Spleen (tissue), 11 donors: ENCODE results near the gene EXOSC7. TPM values are rescaled to one million over a fixed set of nuclear protein-coding genes. Genes with fewer than 3 reads are reported as not detected.

Source experiments
- DNase-seq: peaks from one replicate; pipeline ENCODE4 v3.0.0-alpha.2; 2020
- H3K27ac ChIP-seq, 8 donors: fragments of 200-600 bp; sonication (generic) in 7 of 8; 1 replicate in 4 of 8; 2 replicates in 4 of 8; pipeline versions ENCODE4 v1.5.0 to v1.8.0; 2016 to 2021; ENCODE audit warnings: inconsistent platforms in 4 of 8, mild to moderate bottlenecking in 4 of 8, moderate library complexity in 1 of 8
- H3K27me3 ChIP-seq, 7 donors: fragments of 200-600 bp; sonication (generic) in 6 of 7; replicated peaks in 1 of 7; 1 replicate in 4 of 7; 2 replicates in 3 of 7; pipeline versions ENCODE4 v1.5.0 to v1.8.0; 2016 to 2021; ENCODE audit warnings: inconsistent platforms in 3 of 7, mild to moderate bottlenecking in 1 of 7
- H3K36me3 ChIP-seq, 6 donors: fragments of 200-600 bp; sonication (generic) in 5 of 6; 1 replicate in 4 of 6; 2 replicates in 2 of 6; pipeline versions ENCODE4 v1.5.0 to v1.8.0; 2016 to 2021; ENCODE audit warnings: inconsistent platforms in 2 of 6
- H3K4me1 ChIP-seq, 6 donors: fragments of 200-600 bp; sonication (generic) in 5 of 6; 1 replicate in 3 of 6; 2 replicates in 3 of 6; pipeline versions ENCODE4 v1.5.0 to v1.8.0; 2016 to 2021; ENCODE audit warnings: inconsistent platforms in 3 of 6
- H3K4me3 ChIP-seq, 8 donors: fragments of 200-600 bp; sonication (generic) in 7 of 8; 1 replicate in 4 of 8; 2 replicates in 4 of 8; pipeline versions ENCODE4 v1.5.0 to v1.8.0; 2016 to 2021; ENCODE audit warnings: inconsistent platforms in 4 of 8, mild to moderate bottlenecking in 4 of 8, moderate library complexity in 2 of 8
- H3K9me3 ChIP-seq, 8 donors: fragments of 200-600 bp; sonication (generic) in 7 of 8; 1 replicate in 4 of 8; 2 replicates in 4 of 8; pipeline versions ENCODE4 v1.5.0 to v1.8.0; 2016 to 2021; ENCODE audit warnings: inconsistent platforms in 4 of 8
- CTCF ChIP-seq, 11 experiments: fragments of 200-600 bp in 7 of 11; fragments of 450-650 bp in 4 of 11; sonication (generic) in 4 of 11; IDR thresholded peaks in 8 of 11; conservative IDR thresholded peaks in 3 of 11; 1 replicate in 7 of 11; 2 replicates in 4 of 11; pipeline versions ENCODE4 v1.4.0 to v1.8.0; 2016 to 2021; ENCODE audit warnings: antibody characterized with exemption in 11 of 11, inconsistent platforms in 4 of 11, mild to moderate bottlenecking in 1 of 11
- POLR2A ChIP-seq, 3 donors: fragments of 450-650 bp; IDR thresholded peaks; one replicate each; pipeline ENCODE4 v1.5.1; 2017; ENCODE audit warnings: antibody characterized with exemption in 3 of 3, mild to moderate bottlenecking in 1 of 3
- POLR2AphosphoS5 ChIP-seq, 3 donors: sonication (generic); formaldehyde crosslinking; IDR thresholded peaks; one replicate each; pipeline ENCODE4 v1.5.1; 2017; ENCODE audit warnings: antibody characterized with exemption in 3 of 3
- WGBS, 5 donors: extraction: QIAGEN DNeasy Blood & Tissue Kit in 3 of 5; methylation state at CpG; one replicate each; pipeline versions ENCODE4 v1.1.5 to v1.1.7; 2013 to 2018; 5-methylcytosine and 5-hydroxymethylcytosine counted together
- intact Hi-C: fragments of 100-400 bp; cut with DNase I; formaldehyde crosslinking; loops from one replicate; pipeline ENCODE4 v1.15.0; 2023; ENCODE audit warnings: low total_unique reads
- polyA plus RNA-seq, 3 donors: library from polyadenylated mRNA; stranded (reverse); fragments of 200-250 nt; gene quantifications; one replicate each; pipeline ENCODE4 v1.2.1, GENCODE V29; 2013
- total RNA-seq, 7 donors: library from RNA; depleted of rRNA in 3 of 7; stranded (reverse); fragments of >200 nt in 3 of 7; fragmentation: NEBNext Ultra II Directional in 4 of 7; extraction: Animal tissue kit (Norgen Biotek cat#: 25700) in 4 of 7; gene quantifications; one replicate each; pipeline versions ENCODE4 v1.1.0 to v1.2.1, GENCODE V29; 2016 to 2021
- donor health status: healthy with polysubstance abuse.
- donor health status: DM: no; HTN: no; CAD: no; lungs with moderate emphysema.
- donor health status: DM: no; HTN: no; CAD: no.
- donor health status: Bipolar disorder and iron deficiency.
- donor health status: healthy.
- donor health status: DM: no; HTN: no; CAD: no.
- donor health status: DM: yes; HTN: yes; CAD: no.

The EXOSC7 gene
- total and polyA plus RNA-seq, 10 donors: 28.4 to 43.7 (median 36.8) TPM

- intact Hi-C loops: loop anchor here (10.0 kb wide), 1 partner anchor 430 kb away; no protein-coding TSS in a partner anchor
- WGBS, 5 donors: 67 to 80% (median 79%) methylated on average over 3 of the region's 3 CpGs
- peaks cover 0 to 4% (median 0%) of the 10 kb centered on the region in 7 donors for H3K27me3 ChIP-seq
- peak overlapping the region in 5 of 8 donors; percentile 10 to 65 (median 57) for H3K27ac ChIP-seq
- H3K9me3 ChIP-seq: no peaks in the 10 kb centered on the region
- peaks cover 0 to 43% (median 14%) of the 10 kb centered on the region in 6 donors for H3K4me1 ChIP-seq
- H3K4me3 ChIP-seq: no peak overlapping the region
- TF ChIP-seq CTCF (IDR thresholded peaks at IDR 0.05 in 8 of 11, conservative IDR thresholded peaks at IDR 0.05 in 3 of 11) (no peak), POLR2A (IDR thresholded peaks at IDR 0.05) (no peak), POLR2AphosphoS5 (IDR thresholded peaks at IDR 0.05) (no peak)
- no peak for DNase-seq
- H3K36me3 ChIP-seq: no peaks in the 10 kb centered on the region
These were observed 78.3 kb downstream of the EXOSC7 start for GRCh38 chr3:45054196-45054857.

GRCh38 chr3:45055032-45055410, 79.0 kb downstream of the EXOSC7 start:
- DNase-seq: no peak
- Histone ChIP-seq H3K27ac (peak overlapping the region in 6 of 8 donors; percentile 3 to 65 (median 45)), H3K9me3 (no peaks in the 10 kb centered on the region), H3K27me3 (peaks cover 0 to under 1% (median 0%) of the 10 kb centered on the region in 7 donors), H3K4me1 (peaks cover 0 to 43% (median 14%) of the 10 kb centered on the region in 6 donors), H3K4me3 (no peak overlapping the region), H3K36me3 (no peaks in the 10 kb centered on the region)
- intact Hi-C loops: loop anchor here (10.0 kb wide), 1 partner anchor 430 kb away; no protein-coding TSS in a partner anchor
- TF ChIP-seq CTCF (IDR thresholded peaks at IDR 0.05 in 8 of 11, conservative IDR thresholded peaks at IDR 0.05 in 3 of 11): no peak
- no peak for TF ChIP-seq POLR2AphosphoS5 (IDR thresholded peaks at IDR 0.05)
- no peak for TF ChIP-seq POLR2A (IDR thresholded peaks at IDR 0.05)
- 39 to 59% (median 46%) methylated on average over 2 of the region's 2 CpGs for WGBS, 5 donors

GRCh38 chr3:45055411-45056143, 79.5 kb downstream of the EXOSC7 start:
- TF ChIP-seq POLR2A (IDR thresholded peaks at IDR 0.05) (no peak), CTCF (IDR thresholded peaks at IDR 0.05 in 8 of 11, conservative IDR thresholded peaks at IDR 0.05 in 3 of 11) (peak in 1 of 11 experiments; percentile 7), POLR2AphosphoS5 (IDR thresholded peaks at IDR 0.05) (no peak)
- no peak for DNase-seq
- Histone ChIP-seq H3K36me3 (no peaks in the 10 kb centered on the region), H3K4me3 (no peak overlapping the region), H3K27ac (peak overlapping the region in 6 of 8 donors; percentile 3 to 65 (median 45)), H3K4me1 (peaks cover 0 to 43% (median 14%) of the 10 kb centered on the region in 6 donors), H3K27me3 (no peaks in the 10 kb centered on the region), H3K9me3 (no peaks in the 10 kb centered on the region)
- 69 to 77% (median 71%) methylated on average over 7 of the region's 7 CpGs for WGBS, 5 donors
- intact Hi-C loops: loop anchor here (10.0 kb wide), 1 partner anchor 429 kb away; no protein-coding TSS in a partner anchor
